ENCODE measurements around the gene SBSN.

GRCh38 chr19:35517342-35517741 lies 10.8 kb downstream of the SBSN start:
- TF ChIP-seq CTCF (IDR thresholded peaks at IDR 0.05; ENCODE audit: borderline replicate concordance, extremely low read depth, low read length, poor library complexity, severe bottlenecking) (no peak), EZH2 (IDR thresholded peaks at IDR 0.05; ENCODE audit: borderline replicate concordance, low read depth, low read length, severe bottlenecking) (no peak)
